ENCODE measurements around the gene DST. TPM values are rescaled to one million over a fixed set of nuclear protein-coding genes. Genes with fewer than 3 reads are reported as not detected.

The DST gene
- total RNA-seq, 1 experiment from 2014 or later: 132 TPM

- no peaks in the 10 kb centered on the region for H3K27me3 Mint-ChIP-seq (ENCODE audit: low read depth)
- ChIA-PET CTCF (interaction anchor here (1.1 kb wide), 1 partner anchor 188 kb away, joined by 3 read pairs; no protein-coding TSS in a partner anchor), POLR2A (no interaction called here)
- TF ChIP-seq ZNF138 (CRISPR knock-in tag; conservative IDR thresholded peaks at IDR 0.05) (no peak), STAT6 (CRISPR knock-in tag; conservative IDR thresholded peaks at IDR 0.05; ENCODE audit: low read depth) (no peak), ZSCAN18 (CRISPR knock-in tag; IDR thresholded peaks at IDR 0.05) (no peak), ARID4B (CRISPR knock-in tag; IDR thresholded peaks at IDR 0.05; ENCODE audit: borderline replicate concordance) (no peak), TCF7 (CRISPR knock-in tag; IDR thresholded peaks at IDR 0.05; ENCODE audit: low read depth) (no peak), CDX4 (CRISPR knock-in tag; IDR thresholded peaks at IDR 0.05; ENCODE audit: borderline replicate concordance) (no peak), NR1H2 (CRISPR knock-in tag; IDR thresholded peaks at IDR 0.05) (no peak), ATF2 (CRISPR knock-in tag; IDR thresholded peaks at IDR 0.05; ENCODE audit: borderline replicate concordance, low read depth) (no peak), ZNF512 (CRISPR knock-in tag; IDR thresholded peaks at IDR 0.05; ENCODE audit: borderline replicate concordance) (no peak), JAZF1 (CRISPR knock-in tag; IDR thresholded peaks at IDR 0.05) (no peak), SOX15 (CRISPR knock-in tag; IDR thresholded peaks at IDR 0.05) (no peak), MLX (CRISPR knock-in tag; IDR thresholded peaks at IDR 0.05) (no peak), SMAD4 (CRISPR knock-in tag; IDR thresholded peaks at IDR 0.05) (no peak), JUN (CRISPR knock-in tag; IDR thresholded peaks at IDR 0.05) (no peak), TEAD1 (CRISPR knock-in tag; IDR thresholded peaks at IDR 0.05) (no peak), KAT7 (CRISPR knock-in tag; IDR thresholded peaks at IDR 0.05; ENCODE audit: borderline replicate concordance) (no peak), ZNF121 (CRISPR knock-in tag; IDR thresholded peaks at IDR 0.05) (no peak), E2F5 (CRISPR knock-in tag; IDR thresholded peaks at IDR 0.05) (no peak)
- no peaks in the 10 kb centered on the region for H3K9me3 Mint-ChIP-seq
- no peak for DNase-seq (ENCODE audit: low spot score)
- ATAC-seq: no peak
- H3K4me1 Mint-ChIP-seq: peaks cover 47% of the 10 kb centered on the region
- H3K4me3 Mint-ChIP-seq: no peak overlapping the region
- H3K36me3 Mint-ChIP-seq: no peaks in the 10 kb centered on the region
- H3K27ac Mint-ChIP-seq: no peak overlapping the region
Measured at GRCh38 chr6:56656466-56656865, 13.8 kb upstream of the DST start.

All from WTC11 (cell line).